HL-60 (cell line): ENCODE data around the gene PCGF2.
A peak's percentile ranks its signal among the peaks of the same experiment; 100 is the strongest.

Experiments
- CTCF ChIP-seq: IDR thresholded peaks from one replicate; pipeline ENCODE4 v1.5.1; 2011; ENCODE audit warnings: low read length, control low read depth, inconsistent platforms; ENCODE audit not compliant: insufficient read depth
- POLR2AphosphoS5 ChIP-seq: IDR thresholded peaks from 2 replicates; pipeline ENCODE4 v1.6.1; 2012; ENCODE audit warnings: low read depth
- REST ChIP-seq: IDR thresholded peaks from 2 replicates; pipeline ENCODE4 v1.6.1; 2012; ENCODE audit warnings: low read depth; ENCODE audit not compliant: insufficient replicate concordance

- TF ChIP-seq CTCF (no peak), REST (no peak), POLR2AphosphoS5 (0 out of 2 replicates have a peak, but pooled peaks have one; percentile 15)
These were observed 20.3 kb upstream of the PCGF2 start for GRCh38 chr17:38768417-38768816.
